GM23338 (cell line): ENCODE measurements around the gene ETV5. TPM values are rescaled to one million over a fixed set of nuclear protein-coding genes. Genes with fewer than 3 reads are reported as not detected.

ENCODE experiments used
- ATAC-seq: fragments of 200-7000 bp; cut with Tn5 transposase; 3 replicates; pipeline ENCODE4 v1.9.1; 2020
- DNase-seq: peaks from one replicate; pipeline ENCODE4 v3.0.0-alpha.2; 2015; ENCODE audit warnings: low spot score
- H2AFZ ChIP-seq: fragments of 200-600 bp; sonication (generic); 2 replicates; pipeline ENCODE4 v1.8.0; 2016; ENCODE audit warnings: antibody characterized with exemption, mild to moderate bottlenecking, moderate library complexity
- H3F3A ChIP-seq: fragments of 200-600 bp; sonication (generic); replicated peaks from 2 replicates; pipeline ENCODE4 v1.8.0; 2017; ENCODE audit warnings: antibody characterized with exemption, mixed run types, low read depth
- H3K27ac ChIP-seq: fragments of 200-600 bp; sonication (generic); 2 replicates; pipeline ENCODE4 v1.6.1; 2016; ENCODE audit warnings: low read depth
- H3K27me3 ChIP-seq: fragments of 200-600 bp; sonication (generic); 2 replicates; pipeline ENCODE4 v1.8.0; 2016; ENCODE audit warnings: mild to moderate bottlenecking, mixed run types, moderate library complexity; ENCODE audit not compliant: insufficient read depth
- H3K36me3 ChIP-seq: fragments of 200-600 bp; sonication (generic); 2 replicates; pipeline ENCODE4 v1.8.0; 2016; ENCODE audit warnings: mild to moderate bottlenecking; ENCODE audit not compliant: insufficient read depth
- H3K4me1 ChIP-seq: fragments of 200-600 bp; sonication (generic); 2 replicates; pipeline ENCODE4 v1.8.0; 2016; ENCODE audit warnings: mild to moderate bottlenecking, moderate library complexity; ENCODE audit not compliant: insufficient read depth
- H3K4me2 ChIP-seq: fragments of 200-600 bp; sonication (generic); 2 replicates; pipeline ENCODE4 v1.7.1; 2017; ENCODE audit warnings: mixed run types
- H3K4me3 ChIP-seq: fragments of 200-600 bp; sonication (generic); 2 replicates; pipeline ENCODE4 v1.6.1; 2016; ENCODE audit warnings: mixed run types
- H3K79me2 ChIP-seq: fragments of 200-600 bp; sonication (generic); replicated peaks from 2 replicates; pipeline ENCODE4 v1.8.0; 2017; ENCODE audit warnings: mild to moderate bottlenecking; ENCODE audit not compliant: insufficient read depth
- H3K9me2 ChIP-seq: fragments of 200-600 bp; sonication (generic); 2 replicates; pipeline ENCODE4 v1.8.0; 2017; ENCODE audit not compliant: insufficient read depth
- H4K20me1 ChIP-seq: fragments of 200-600 bp; sonication (generic); replicated peaks from 2 replicates; pipeline ENCODE4 v1.8.0; 2017; ENCODE audit warnings: mild to moderate bottlenecking; ENCODE audit not compliant: insufficient read depth
- H3K27ac Mint-ChIP-seq: 2 replicates; pipeline ENCODE4 v1.8.0; 2020; ENCODE audit warnings: inconsistent platforms, mild to moderate bottlenecking, moderate library complexity, mixed read lengths
- H3K27me3 Mint-ChIP-seq: 3 replicates; pipeline ENCODE4 v1.8.0; 2022; ENCODE audit warnings: low read depth, mild to moderate bottlenecking, moderate library complexity, mixed read lengths, inconsistent platforms; ENCODE audit not compliant: insufficient read depth, poor library complexity
- H3K36me3 Mint-ChIP-seq: 3 replicates; pipeline ENCODE4 v1.8.0; 2021; ENCODE audit warnings: low read depth, mild to moderate bottlenecking, inconsistent platforms, moderate library complexity, mixed read lengths
- H3K4me1 Mint-ChIP-seq: 3 replicates; pipeline ENCODE4 v1.8.0; 2020; ENCODE audit warnings: mild to moderate bottlenecking, inconsistent platforms, mixed read lengths
- H3K4me3 Mint-ChIP-seq: 3 replicates; pipeline ENCODE4 v1.8.0; 2021; ENCODE audit warnings: moderate library complexity, mild to moderate bottlenecking, inconsistent platforms, mixed read lengths
- H3K9me3 Mint-ChIP-seq: 3 replicates; pipeline ENCODE4 v1.8.0; 2020; ENCODE audit warnings: moderate library complexity, mild to moderate bottlenecking, inconsistent platforms, mixed read lengths
- EZH2phosphoT487 ChIP-seq: fragments of 200-600 bp; sonication (generic); IDR thresholded peaks from one replicate; pipeline ENCODE4 v1.8.1; 2018; ENCODE audit warnings: antibody characterized with exemption; ENCODE audit not compliant: unreplicated experiment
- JUNB ChIP-seq: IDR thresholded peaks from one replicate; pipeline ENCODE4 v1.6.1; 2016; ENCODE audit warnings: antibody characterized with exemption; ENCODE audit not compliant: unreplicated experiment
- NANOG ChIP-seq: IDR thresholded peaks from 2 replicates; pipeline ENCODE4 v1.6.1; 2016; ENCODE audit warnings: antibody characterized with exemption, borderline replicate concordance
- POLR2AphosphoS5 ChIP-seq: IDR thresholded peaks from 2 replicates; pipeline ENCODE4 v1.6.1; 2016; ENCODE audit warnings: antibody characterized with exemption, low read depth
- ZNF331 ChIP-seq: fragments of 250-450 bp; sonication (Bioruptor Pico); IDR thresholded peaks from 2 replicates; pipeline ENCODE4 v1.5.0; 2020; ENCODE audit warnings: low read depth, mild to moderate bottlenecking, moderate library complexity
- polyA plus RNA-seq: library from polyadenylated mRNA; unstranded; fragments of >200 nt; fragmentation: Nextera tagmentation; extraction: Ambion mirVana; gene quantifications from 2 replicates; pipeline ENCODE4 v1.2.1, GENCODE V29; 2016
- total RNA-seq: library from RNA; depleted of rRNA; stranded (reverse); fragments of >200 nt; shearing (Covaris generic); gene quantifications from 2 replicates; pipeline ENCODE4 v1.2.3, GENCODE V29; 2014
- TF ChIP-seq, protein P1 (sequence below): fragments of 250-450 bp; sonication (Bioruptor Pico); IDR thresholded peaks from 2 replicates; pipeline ENCODE4 v1.5.0; 2020; ENCODE audit warnings: mild to moderate bottlenecking, moderate library complexity
- TF ChIP-seq, protein P2 (sequence below), 2 experiments: fragments of 200-600 bp in 1 of 2; sonication (generic) in 1 of 2; conservative IDR thresholded peaks; 2 replicates each; pipeline versions ENCODE4 v1.5.1 to v1.6.1; 2016 to 2017; ENCODE audit warnings: antibody characterized with exemption in 2 of 2, low read depth in 2 of 2, mild to moderate bottlenecking in 2 of 2, moderate library complexity in 1 of 2
- TF ChIP-seq, protein P3 (sequence below): IDR thresholded peaks from 2 replicates; pipeline ENCODE4 v1.6.1; 2016; ENCODE audit warnings: antibody characterized with exemption
- TF ChIP-seq, protein P4 (sequence below): IDR thresholded peaks from one replicate; pipeline ENCODE4 v1.6.1; 2018; ENCODE audit warnings: antibody characterized with exemption; ENCODE audit not compliant: unreplicated experiment

The ETV5 gene
- total and polyA plus RNA-seq, 2 experiments from 2014 or later = 33.5 to 57.1 TPM

DNA sequence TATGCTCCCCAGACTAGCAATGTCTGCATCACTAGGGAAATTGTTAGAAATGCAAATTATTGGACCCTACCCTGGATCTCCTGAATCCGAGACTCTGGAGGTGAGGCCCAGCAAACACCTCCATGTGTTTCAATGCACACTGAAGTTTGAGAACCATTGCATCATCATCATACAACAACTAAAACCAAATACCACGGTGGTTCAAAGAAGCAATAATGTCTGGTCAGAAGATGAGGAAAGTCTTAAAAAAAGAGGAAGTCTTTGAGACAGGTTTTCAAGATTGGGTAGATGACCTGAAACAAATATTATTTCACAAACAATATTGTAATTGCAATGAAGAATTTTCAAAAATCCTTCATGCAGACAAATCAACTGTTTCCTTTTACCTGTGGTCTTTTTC lies 110.8 kb downstream of the ETV5 start:
- H3K9me3 Mint-ChIP-seq = no peaks in the 10 kb centered on the region; the same call in 2 of the 3 replicates
- H3K27me3 ChIP-seq = no peaks in the 10 kb centered on the region

More for the DNA sequence above, 110.8 kb downstream of the ETV5 start:
- H3K4me1 Mint-ChIP-seq = 0 out of 3 replicates have a peak, but pooled peaks cover 2% of the 10 kb centered on the region
- no peak overlapping the region for H2AFZ ChIP-seq
- ATAC-seq (no peak), DNase-seq (no peak)
- H3K4me3 ChIP-seq = no peak overlapping the region
- H3K36me3 ChIP-seq = no peaks in the 10 kb centered on the region
- no peaks in the 10 kb centered on the region for H3K4me1 ChIP-seq
- H3K27ac ChIP-seq = no peak overlapping the region
- H3K27ac Mint-ChIP-seq = no peak overlapping the region
- no peak for TF ChIP-seq EZH2phosphoT487
- TF ChIP-seq, protein P1, sequence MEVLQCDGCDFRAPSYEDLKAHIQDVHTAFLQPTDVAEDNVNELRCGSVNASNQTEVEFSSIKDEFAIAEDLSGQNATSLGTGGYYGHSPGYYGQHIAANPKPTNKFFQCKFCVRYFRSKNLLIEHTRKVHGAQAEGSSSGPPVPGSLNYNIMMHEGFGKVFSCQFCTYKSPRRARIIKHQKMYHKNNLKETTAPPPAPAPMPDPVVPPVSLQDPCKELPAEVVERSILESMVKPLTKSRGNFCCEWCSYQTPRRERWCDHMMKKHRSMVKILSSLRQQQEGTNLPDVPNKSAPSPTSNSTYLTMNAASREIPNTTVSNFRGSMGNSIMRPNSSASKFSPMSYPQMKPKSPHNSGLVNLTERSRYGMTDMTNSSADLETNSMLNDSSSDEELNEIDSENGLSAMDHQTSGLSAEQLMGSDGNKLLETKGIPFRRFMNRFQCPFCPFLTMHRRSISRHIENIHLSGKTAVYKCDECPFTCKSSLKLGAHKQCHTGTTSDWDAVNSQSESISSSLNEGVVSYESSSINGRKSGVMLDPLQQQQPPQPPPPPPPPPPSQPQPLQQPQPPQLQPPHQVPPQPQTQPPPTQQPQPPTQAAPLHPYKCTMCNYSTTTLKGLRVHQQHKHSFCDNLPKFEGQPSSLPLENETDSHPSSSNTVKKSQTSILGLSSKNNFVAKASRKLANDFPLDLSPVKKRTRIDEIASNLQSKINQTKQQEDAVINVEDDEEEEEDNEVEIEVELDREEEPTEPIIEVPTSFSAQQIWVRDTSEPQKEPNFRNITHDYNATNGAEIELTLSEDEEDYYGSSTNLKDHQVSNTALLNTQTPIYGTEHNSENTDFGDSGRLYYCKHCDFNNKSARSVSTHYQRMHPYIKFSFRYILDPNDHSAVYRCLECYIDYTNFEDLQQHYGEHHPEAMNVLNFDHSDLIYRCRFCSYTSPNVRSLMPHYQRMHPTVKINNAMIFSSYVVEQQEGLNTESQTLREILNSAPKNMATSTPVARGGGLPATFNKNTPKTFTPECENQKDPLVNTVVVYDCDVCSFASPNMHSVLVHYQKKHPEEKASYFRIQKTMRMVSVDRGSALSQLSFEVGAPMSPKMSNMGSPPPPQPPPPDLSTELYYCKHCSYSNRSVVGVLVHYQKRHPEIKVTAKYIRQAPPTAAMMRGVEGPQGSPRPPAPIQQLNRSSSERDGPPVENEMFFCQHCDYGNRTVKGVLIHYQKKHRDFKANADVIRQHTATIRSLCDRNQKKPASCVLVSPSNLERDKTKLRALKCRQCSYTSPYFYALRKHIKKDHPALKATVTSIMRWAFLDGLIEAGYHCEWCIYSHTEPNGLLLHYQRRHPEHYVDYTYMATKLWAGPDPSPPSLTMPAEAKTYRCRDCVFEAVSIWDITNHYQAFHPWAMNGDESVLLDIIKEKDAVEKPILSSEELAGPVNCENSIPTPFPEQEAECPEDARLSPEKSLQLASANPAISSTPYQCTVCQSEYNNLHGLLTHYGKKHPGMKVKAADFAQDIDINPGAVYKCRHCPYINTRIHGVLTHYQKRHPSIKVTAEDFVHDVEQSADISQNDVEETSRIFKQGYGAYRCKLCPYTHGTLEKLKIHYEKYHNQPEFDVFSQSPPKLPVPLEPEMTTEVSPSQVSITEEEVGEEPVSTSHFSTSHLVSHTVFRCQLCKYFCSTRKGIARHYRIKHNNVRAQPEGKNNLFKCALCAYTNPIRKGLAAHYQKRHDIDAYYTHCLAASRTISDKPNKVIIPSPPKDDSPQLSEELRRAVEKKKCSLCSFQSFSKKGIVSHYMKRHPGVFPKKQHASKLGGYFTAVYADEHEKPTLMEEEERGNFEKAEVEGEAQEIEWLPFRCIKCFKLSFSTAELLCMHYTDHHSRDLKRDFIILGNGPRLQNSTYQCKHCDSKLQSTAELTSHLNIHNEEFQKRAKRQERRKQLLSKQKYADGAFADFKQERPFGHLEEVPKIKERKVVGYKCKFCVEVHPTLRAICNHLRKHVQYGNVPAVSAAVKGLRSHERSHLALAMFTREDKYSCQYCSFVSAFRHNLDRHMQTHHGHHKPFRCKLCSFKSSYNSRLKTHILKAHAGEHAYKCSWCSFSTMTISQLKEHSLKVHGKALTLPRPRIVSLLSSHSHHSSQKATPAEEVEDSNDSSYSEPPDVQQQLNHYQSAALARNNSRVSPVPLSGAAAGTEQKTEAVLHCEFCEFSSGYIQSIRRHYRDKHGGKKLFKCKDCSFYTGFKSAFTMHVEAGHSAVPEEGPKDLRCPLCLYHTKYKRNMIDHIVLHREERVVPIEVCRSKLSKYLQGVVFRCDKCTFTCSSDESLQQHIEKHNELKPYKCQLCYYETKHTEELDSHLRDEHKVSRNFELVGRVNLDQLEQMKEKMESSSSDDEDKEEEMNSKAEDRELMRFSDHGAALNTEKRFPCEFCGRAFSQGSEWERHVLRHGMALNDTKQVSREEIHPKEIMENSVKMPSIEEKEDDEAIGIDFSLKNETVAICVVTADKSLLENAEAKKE = no peak
- TF ChIP-seq ZNF331 = no peak
- TF ChIP-seq, protein P2, sequence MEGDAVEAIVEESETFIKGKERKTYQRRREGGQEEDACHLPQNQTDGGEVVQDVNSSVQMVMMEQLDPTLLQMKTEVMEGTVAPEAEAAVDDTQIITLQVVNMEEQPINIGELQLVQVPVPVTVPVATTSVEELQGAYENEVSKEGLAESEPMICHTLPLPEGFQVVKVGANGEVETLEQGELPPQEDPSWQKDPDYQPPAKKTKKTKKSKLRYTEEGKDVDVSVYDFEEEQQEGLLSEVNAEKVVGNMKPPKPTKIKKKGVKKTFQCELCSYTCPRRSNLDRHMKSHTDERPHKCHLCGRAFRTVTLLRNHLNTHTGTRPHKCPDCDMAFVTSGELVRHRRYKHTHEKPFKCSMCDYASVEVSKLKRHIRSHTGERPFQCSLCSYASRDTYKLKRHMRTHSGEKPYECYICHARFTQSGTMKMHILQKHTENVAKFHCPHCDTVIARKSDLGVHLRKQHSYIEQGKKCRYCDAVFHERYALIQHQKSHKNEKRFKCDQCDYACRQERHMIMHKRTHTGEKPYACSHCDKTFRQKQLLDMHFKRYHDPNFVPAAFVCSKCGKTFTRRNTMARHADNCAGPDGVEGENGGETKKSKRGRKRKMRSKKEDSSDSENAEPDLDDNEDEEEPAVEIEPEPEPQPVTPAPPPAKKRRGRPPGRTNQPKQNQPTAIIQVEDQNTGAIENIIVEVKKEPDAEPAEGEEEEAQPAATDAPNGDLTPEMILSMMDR (conservative IDR thresholded peaks at IDR 0.05; ENCODE audit: low read depth in 2 of 2) = no peak
- no peak for TF ChIP-seq JUNB
- TF ChIP-seq POLR2AphosphoS5 = no peak
- TF ChIP-seq, protein P3, sequence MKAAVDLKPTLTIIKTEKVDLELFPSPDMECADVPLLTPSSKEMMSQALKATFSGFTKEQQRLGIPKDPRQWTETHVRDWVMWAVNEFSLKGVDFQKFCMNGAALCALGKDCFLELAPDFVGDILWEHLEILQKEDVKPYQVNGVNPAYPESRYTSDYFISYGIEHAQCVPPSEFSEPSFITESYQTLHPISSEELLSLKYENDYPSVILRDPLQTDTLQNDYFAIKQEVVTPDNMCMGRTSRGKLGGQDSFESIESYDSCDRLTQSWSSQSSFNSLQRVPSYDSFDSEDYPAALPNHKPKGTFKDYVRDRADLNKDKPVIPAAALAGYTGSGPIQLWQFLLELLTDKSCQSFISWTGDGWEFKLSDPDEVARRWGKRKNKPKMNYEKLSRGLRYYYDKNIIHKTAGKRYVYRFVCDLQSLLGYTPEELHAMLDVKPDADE = no peak
- TF ChIP-seq NANOG = no peak
- TF ChIP-seq, protein P4, sequence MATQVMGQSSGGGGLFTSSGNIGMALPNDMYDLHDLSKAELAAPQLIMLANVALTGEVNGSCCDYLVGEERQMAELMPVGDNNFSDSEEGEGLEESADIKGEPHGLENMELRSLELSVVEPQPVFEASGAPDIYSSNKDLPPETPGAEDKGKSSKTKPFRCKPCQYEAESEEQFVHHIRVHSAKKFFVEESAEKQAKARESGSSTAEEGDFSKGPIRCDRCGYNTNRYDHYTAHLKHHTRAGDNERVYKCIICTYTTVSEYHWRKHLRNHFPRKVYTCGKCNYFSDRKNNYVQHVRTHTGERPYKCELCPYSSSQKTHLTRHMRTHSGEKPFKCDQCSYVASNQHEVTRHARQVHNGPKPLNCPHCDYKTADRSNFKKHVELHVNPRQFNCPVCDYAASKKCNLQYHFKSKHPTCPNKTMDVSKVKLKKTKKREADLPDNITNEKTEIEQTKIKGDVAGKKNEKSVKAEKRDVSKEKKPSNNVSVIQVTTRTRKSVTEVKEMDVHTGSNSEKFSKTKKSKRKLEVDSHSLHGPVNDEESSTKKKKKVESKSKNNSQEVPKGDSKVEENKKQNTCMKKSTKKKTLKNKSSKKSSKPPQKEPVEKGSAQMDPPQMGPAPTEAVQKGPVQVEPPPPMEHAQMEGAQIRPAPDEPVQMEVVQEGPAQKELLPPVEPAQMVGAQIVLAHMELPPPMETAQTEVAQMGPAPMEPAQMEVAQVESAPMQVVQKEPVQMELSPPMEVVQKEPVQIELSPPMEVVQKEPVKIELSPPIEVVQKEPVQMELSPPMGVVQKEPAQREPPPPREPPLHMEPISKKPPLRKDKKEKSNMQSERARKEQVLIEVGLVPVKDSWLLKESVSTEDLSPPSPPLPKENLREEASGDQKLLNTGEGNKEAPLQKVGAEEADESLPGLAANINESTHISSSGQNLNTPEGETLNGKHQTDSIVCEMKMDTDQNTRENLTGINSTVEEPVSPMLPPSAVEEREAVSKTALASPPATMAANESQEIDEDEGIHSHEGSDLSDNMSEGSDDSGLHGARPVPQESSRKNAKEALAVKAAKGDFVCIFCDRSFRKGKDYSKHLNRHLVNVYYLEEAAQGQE = no peak
- no peaks in the 10 kb centered on the region for H3K36me3 Mint-ChIP-seq
- 0 out of 2 replicates have a peak, but pooled peaks cover 3% of the 10 kb centered on the region for H4K20me1 ChIP-seq
- H3K4me2 ChIP-seq = no peak overlapping the region
- no peaks in the 10 kb centered on the region for H3K79me2 ChIP-seq
- no peak overlapping the region for H3K4me3 Mint-ChIP-seq
- H3K9me2 ChIP-seq = no peaks in the 10 kb centered on the region
- no peaks in the 10 kb centered on the region for H3F3A ChIP-seq
- peaks cover 4% of the 10 kb centered on the region for H3K27me3 Mint-ChIP-seq
